NCI-H2196 (cell line): ENCODE data around the gene GLIS1.
"Not testable (repeated sequence)": the region's sequence is repeated elsewhere in the genome, so short reads cannot be mapped to it uniquely, and the experiment has no call there.

Experiments
- DNase-seq: peaks from one replicate; lab custom pipeline; 2025; ENCODE audit not compliant: unreplicated experiment; lab: John Stamatoyannopoulos, UW

Gene GLIS1

DNA sequence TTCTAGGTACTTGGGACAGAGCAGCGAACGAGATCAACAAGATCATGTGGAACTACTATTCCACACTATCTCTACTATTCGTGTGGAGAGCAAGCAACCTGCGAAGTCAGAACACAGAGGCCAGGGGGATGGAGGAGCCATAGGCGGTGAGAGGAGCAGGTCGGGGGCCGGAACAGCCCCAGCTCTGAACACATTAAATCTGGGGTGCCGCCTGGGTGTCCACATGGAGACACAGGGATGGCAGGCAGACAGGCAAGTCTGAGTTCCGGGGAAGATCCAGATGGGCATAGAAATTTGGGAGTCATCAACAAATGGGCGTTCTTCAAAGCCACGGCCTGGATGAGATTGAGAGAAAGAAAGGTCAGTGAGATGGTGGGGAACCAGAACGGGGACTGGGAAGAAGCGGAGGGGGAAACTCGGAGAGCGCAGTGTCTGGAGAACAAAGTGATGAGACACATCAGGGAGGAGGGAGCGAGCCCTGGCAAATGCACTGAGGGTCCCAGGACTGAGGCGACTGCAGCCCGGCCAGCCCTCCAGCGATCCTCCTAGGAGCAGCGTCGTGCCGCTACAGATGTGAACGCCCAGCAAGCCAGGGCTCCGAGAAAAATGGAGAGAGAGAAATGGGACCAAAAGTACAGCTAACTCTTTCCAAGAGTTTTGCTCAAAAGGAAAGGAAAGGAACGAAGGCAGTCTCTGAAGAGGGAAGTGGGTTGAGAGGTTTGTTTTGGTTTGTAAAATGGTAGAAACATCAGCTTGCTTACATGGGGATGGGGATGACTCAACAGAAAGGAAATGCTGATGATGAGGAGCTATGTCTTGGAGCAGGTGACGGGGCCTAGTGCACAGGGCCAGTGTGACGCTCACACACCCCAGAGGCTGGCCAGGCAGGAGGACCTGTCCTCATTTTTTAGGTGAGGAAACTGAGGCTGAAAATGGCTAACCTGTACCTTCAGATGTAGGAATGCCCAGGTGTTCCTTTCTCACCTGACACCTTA, 84.5 kb downstream of the GLIS1 start:
- no peak for DNase-seq

DNA sequence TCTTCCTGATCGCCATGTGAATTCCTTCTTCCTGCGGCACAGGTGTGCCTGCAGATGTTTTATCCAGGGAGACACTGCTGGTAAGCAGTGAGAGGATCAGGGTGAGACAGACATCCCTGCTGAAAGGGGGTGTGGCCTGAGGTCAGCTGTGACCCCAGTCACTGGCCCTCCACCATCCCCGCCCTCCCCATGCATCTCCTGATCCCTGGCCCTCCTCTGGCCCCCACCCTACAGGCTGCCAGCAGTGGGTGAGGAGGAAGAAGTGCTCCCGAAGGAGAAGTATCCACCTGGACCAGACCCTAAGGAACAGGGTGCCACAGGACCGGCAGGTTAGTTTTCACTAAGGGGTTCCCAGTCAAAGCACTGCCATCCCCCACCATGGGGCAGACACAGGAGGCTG, 85.3 kb downstream of the GLIS1 start:
- no peak for DNase-seq

DNA sequence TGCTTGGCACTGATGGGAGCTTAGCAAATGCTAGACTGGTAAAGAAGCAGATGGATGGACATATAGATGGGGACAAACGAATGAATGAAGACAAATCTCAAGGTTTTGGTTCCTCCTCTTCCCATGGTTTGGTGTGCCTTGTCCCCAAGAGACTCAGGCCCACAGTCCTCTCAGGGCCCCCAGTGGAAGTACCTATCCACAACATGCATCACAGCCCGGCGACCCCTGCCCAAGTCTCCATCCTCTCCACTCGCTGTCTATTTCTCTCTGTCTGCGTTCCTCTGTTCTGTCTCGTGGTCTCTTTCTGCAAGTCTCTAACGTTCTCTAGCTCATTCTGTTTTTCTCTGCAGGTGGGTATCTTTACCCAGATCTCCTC, 85.8 kb downstream of the GLIS1 start:
- DNase-seq: no peak

DNA sequence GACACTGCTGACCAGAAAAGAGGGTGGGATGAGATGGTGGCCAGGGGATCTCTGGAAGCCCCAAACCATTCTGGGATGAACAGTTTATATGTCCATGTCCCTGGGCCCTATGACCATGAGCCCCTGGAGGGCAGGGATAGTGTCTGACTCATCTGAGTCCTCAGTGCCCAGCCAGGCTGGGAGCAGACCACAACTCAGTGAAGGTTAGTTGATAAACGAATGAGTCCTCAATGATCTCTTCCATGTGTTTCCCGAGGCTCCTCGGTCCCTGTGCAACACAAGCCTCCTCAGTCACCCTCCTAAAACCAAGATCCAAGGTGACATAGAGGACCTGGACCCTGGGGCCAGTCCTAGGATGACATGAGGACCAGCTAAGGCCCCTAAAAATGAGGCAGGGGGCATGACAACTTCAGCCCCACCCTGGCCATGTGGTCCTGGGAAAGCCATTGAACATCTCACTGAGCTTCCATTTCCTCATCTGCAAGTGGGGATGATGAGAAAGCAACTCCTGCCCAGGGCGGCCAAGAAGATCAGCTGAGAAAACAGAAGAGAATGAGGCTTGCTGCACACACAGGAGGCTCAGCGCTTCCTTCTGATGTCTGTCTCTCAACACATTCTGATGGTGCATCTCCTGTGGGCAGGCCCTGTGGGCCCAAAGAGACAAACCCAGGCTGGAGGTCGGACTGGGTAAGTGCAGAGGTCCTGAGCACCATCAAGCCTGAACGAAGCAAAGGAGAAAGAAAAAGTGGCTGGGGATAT, 86.3 kb downstream of the GLIS1 start:
- no peak for DNase-seq

DNA sequence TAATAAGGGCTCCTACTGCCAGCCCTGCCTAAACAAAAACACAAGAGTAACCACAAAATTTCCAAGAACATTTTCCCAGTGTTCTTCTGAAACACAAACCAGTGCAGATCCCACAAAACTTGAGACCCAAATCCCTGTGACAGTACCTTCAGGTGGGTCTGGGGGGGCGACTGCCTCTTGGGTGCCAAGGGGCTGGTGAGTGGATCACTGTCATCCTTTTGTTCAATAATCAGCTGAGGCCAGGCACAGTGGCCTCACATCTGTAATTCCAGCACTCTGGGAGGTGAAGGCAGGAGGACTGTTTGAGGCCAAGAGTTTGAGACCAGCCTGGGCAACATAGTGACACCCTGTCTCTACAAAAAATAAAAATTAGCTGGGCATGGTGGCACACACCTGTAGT, 87.6 kb downstream of the GLIS1 start:
- no peak for DNase-seq

DNA sequence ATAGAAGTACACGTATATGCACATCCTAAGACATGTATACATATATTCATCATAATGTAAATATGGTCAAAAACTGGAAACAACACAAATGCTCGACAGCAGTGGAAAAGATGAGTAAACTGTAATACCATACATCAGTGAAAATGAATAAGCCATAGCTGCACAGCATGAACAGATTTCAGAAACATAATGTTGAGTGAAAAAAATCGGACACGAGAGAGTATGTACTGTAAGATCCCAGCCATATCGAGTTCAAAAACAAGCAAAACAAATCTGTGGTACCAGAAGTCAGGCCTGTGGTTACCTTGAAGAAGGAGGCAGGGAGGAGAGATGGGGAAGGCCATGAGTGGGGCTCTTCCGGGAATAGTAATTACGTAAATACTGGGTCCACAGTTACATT, 90.4 kb downstream of the GLIS1 start:
- no peak for DNase-seq

DNA sequence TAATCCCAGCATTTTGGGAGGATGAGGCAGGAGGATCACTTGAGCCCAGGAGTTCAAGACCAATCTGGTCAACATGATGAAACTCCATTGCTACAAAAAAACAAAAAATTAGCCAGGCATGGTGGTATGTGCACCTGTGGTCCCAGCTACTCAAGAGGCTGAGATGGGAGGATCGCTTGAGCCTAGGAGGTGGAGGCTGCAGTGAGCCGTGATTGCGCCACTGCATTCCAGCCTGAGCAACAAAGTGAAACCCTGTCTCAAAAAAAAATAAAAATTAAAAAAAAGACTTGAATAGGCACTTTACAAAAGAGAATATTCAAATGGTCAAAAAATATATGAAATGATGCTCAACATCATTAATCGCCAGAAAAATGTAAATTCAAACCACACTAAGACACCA, 91.0 kb downstream of the GLIS1 start:
- DNase-seq: not testable (repeated sequence)

DNA sequence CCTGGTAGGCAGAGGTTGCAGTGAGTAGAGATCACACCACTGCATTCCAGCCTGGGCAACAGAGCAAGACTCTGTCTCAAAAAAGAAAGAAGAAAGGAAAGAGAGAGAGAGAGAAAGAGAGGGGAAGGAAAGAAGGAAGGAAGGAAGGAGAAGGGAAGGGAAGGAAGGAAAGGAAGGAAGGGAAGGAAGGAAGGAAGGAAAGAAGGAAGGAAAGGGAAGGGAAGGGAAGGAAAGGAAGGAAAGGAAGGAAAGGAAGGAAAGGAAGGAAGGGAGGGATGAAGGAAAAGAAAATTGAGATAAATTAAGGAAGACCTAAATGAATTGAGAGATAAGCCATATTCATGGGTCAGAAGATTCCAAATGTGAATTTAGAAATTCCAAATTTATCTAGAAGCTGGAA, 92.2 kb downstream of the GLIS1 start:
- DNase-seq: no peak

DNA sequence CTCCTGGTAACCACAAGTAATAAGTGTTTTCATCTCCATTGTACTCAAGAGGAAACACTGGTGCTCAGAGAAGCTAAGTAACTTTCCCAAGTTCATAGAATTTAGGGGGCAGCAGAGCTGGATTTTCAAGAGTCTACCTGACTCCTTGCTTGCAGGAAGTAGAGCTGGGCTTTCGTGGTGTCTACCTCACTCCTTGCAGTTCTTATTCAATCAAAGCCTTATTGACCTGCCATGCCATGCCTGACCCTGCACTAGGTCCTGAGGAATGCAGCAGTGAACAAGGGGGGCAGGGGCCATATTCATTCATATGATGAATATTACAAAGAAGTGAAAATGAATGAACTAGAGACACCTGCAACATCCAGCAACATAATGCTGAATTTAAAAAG, 93.3 kb downstream of the GLIS1 start:
- DNase-seq: no peak

DNA sequence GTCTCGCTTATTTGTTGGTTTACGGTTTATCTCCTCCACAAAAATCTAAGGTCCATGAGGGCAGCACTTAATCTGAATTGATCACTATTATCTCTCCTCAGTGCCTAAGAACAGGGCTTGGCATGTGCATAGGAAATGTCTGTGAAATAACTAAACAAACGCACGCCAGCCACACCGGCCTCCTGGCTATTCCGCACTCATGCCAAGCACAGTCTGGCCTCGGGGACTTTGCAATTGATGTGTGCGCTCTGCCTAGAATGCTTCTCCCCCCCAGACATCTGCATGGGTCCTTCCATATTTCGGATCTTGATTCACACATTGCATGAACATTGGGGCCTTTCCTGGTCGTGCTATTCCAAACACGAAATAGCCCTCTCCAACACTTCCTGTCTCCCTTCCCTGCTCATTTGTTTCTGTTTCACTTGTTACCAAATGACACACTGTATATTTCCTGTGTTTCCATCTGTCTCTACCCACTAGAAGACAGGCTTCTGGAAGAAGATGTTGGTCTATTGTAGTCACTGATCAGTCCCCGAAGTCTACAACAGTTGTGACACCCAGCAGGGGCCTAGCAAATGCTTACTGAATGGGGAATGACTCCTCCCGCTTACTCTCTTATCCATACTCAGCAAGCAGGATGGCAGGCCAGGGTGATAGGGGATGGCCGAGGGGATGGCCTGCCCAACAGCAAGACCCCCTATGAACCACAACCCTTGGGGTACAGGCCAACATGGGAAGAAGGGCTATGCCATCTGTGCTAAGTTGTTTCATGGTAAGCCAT, 93.9 kb downstream of the GLIS1 start:
- DNase-seq: no peak

DNA sequence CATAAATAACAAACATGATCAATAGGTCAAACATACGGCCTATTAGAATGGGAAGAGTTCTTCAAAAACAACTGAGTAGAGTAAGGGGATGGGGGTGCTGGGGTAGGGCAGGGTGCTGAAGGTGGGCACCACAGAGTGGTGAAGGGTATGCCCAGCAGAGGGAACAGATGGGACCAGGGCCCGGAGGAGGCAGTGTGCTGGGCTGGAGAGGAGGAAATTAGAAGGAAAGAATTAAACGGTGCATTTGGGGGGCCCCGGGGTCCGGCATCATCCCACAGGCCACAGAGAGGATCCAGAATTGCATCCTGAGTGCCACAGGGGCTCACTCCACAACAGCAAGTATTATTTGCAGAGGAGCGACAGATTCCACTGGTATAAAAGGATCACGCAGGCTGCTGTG, 94.5 kb downstream of the GLIS1 start:
- no peak for DNase-seq

DNA sequence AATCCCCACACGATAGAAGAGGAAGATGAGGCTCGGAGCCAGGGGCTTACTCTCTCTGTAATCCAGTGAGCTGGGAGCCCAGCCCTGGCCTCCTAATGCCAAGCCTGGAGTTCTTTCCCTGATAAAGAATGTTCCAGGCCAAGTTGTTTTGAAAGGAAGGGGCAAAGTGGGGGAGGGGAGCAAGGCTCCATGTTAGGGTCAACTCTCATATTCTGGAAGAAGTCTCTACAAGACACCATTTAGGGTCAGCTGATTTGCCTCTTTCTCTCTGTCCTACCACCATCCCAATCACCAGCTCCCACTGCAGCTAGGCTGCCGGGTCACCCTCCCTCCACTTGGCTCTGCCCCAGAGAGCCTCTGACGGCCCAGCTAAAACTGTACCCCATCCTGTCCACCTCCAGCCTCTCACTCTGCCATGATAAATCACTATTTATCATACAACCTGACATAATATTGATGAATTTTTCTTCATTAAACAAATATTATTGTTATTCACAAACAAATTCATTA, 95.0 kb downstream of the GLIS1 start:
- no peak for DNase-seq

DNA sequence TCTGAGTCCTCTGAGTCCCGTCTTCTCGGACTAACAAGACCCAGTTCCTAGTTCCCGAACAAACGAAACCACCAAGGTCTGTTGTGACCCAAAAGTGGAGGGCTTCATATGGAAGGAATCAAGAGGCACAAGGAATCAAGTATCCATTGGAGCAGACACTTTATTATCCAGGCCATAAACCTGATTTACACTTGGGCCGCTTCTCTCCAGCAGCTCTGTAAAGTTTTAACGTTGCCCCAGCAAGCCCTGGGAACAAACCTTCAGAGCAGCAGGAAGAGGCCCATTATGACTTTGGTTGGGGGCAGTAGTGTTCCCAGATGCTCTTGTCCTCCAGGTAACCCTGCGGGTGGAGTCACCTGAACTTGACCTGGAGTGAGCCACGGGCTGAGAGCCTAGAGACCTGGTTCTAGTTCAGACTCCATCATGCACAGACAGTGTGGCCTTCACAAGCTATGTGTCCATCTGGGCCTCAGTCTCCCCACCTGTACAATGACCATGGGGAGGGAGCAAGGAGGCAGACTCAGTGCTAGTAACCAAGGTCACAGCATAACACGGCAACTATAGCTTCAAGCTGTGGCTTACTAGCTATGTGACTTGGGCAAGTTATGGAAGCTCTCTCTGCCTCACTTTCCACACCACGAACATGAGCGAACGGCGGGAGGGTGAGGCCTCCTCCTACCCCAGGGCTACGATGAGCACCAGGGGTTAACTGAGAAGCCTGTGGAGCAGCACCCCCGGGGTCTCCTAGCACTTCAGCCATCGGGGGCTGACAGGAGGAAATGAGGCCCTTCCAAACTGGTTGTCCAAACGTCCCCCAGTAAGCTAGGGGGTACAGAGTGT, 95.7 kb downstream of the GLIS1 start:
- DNase-seq: no peak

DNA sequence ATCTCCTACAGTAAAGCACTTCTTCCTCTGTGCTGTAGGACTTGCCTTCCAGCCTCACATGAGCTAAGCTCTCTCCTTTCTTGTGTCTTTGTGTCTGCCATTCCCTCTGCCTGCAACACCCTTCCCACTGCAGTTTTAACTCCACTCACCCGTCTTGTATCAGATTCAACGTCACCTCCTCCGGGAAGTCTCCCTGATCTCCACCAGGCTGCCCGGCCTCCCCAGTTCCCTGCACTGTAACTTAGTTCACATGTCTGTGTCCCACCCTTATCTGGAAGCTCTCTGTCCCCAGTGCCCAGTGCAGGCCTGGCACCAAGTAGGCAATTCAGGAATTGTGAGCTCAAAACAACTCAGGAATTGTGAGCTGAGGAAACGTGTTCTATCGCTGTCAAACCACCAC, 96.4 kb downstream of the GLIS1 start:
- DNase-seq: no peak

DNA sequence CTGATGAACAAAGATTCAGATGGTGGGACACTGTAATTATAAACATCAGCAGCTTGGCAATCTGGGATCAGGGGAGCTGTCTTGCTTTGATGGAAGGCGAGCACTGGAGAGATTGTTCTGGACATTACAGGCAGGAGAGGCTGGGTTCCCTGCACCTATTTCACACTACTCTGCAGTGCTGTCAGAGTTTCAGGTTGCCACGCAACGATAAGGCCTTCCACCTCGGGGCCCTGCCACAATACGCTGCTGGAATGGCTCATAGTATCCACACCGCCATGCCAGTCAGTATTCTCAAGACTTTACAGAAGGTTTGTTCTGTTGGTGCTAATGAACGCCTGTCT, 96.8 kb downstream of the GLIS1 start:
- DNase-seq: no peak

DNA sequence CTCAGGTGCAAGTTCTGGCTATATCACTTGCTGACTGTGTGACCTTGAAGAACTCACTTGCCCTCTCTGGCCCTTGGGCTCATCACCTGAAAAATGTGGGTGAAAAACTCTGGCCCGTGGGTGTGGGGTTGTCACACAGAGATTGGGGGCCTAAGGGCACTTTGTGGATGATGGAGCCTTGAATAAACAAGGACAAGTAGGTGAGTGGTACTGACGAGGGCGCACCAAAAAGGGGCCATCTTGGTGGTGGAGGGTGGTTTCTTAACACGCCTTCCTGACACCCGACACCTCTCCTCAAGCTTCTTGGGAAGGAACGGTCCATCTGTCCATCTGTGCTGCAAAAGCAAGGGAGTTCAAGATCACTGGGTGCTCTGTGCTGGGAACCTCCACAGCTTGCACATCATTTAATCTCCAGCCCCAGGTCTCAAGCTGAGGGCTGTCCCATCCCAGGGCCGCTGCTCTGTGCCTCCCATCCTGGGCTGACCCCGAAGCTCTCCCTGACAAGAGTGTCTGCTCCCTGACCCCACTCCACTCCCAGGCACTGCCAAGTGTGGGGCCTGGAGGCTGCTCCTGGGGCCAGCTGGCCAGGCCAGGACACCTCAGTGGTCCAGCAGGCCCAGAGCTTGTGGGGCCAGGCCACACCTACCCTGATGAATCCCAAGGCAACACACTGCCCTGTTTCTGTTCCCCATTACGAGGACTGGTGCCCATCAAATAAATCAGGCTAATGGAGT, 97.3 kb downstream of the GLIS1 start:
- no peak for DNase-seq

DNA sequence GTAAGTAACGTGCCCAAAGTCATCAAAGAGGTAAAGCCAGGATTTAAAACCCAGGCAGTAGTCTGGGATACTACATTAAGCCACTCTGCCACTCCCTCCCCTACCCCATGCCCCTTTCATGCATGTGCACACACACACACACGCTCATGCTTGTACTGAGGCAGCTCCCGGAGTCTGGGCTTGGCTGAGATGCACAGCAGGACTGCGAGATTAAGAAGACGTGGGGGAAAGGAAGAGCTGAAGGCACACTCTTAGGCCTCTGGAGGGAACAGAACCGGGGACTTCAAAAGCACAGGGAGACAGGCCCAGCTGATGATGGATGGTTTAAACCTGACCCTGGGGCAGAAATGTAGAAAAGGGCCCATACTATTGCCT, 98.3 kb downstream of the GLIS1 start:
- DNase-seq: no peak

DNA sequence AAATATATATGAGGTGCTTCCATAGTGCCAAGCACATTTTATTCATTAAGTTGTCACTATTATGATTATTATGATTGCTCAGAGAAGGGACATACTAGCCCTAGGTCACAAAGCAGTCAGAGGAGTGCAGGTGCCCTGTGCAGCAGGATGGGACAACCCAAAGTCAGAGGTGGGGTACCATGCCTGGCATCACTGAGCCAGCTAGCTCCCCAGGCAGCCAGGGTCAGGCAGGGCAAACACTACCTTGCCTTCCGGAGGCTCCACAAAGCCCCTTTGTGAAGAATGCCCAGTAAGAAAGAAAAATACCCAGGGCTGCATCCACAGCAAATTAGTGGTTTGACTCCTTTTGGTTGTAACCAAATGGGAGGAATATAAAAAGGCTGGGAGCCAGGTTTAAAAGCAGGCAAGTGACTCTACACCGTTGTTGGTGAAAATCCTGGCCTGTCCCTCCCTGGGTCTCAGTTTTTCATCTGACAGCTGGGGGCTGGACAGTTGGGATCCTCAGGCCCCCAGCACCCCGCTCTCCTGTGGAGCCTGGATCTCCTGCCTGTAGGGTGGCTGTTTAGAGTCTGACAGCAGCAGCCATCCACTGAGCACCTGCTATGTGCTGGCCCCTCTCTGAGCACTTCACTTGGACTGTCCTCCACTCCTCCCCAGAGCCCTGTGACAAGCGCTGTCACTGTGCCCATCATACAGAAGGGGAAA, 98.8 kb downstream of the GLIS1 start:
- DNase-seq: no peak

DNA sequence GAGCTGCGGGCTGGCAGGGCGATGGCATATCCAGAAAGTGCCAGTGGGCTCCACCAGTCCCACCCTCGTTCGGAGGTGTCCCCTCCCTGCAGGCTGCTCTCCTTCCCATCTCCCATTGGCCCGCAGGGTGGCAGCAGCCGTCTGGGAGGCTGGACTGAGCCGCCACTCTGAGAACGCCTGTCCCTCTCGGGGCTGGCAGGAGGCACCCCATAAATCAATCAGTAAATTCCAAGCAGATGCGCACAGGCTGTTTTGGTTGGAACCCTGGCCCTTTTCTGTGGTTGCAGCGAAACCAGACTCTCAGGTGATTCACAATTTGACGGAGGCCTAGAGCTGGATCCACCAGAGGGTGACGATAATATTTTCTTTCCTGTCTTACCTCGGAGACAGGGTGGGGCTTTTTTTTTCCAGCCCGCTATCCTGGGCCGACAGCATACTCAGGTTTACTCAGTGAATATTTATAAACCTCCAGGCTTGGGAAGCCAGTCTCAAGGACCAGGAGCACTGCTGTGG, 99.7 kb downstream of the GLIS1 start:
- DNase-seq: no peak
